Uterus (tissue), 2 donors: ENCODE data around the gene E2F6.

Source experiments
- POLR2A ChIP-seq, 2 donors: fragments of 450-650 bp; IDR thresholded peaks; one replicate each; pipeline ENCODE4 v1.6.1; 2016; ENCODE audit warnings: antibody characterized with exemption in 2 of 2, mild to moderate bottlenecking in 1 of 2, moderate library complexity in 1 of 2
- TF ChIP-seq, protein P1 (sequence below), 4 experiments: fragments of 200-600 bp in 2 of 4; fragments of 450-650 bp in 2 of 4; sonication (generic) in 2 of 4; IDR thresholded peaks; one replicate each; pipeline ENCODE4 v1.5.1; 2016 to 2019; ENCODE audit warnings: antibody characterized with exemption in 4 of 4, mild to moderate bottlenecking in 2 of 4, moderate library complexity in 1 of 4

DNA sequence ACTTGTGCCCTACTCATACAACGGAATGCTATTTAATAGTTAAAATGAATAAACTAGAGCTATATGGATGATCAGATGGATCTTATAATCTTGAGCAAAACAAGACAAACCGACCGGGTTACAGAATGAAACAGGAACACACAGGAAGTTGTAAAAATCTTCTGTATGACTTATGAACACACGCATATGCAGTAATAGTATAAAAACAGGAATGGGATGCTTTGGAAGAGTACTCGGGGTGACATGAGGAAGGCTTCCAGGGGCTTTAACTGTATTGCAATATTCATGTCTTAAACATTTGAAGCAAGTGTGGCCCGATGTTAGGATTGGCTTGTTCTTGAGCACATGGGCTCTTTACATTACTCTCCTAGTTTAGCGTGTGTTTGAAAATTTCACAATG is 14.9 kb upstream of the E2F6 start:
- TF ChIP-seq, protein P1, sequence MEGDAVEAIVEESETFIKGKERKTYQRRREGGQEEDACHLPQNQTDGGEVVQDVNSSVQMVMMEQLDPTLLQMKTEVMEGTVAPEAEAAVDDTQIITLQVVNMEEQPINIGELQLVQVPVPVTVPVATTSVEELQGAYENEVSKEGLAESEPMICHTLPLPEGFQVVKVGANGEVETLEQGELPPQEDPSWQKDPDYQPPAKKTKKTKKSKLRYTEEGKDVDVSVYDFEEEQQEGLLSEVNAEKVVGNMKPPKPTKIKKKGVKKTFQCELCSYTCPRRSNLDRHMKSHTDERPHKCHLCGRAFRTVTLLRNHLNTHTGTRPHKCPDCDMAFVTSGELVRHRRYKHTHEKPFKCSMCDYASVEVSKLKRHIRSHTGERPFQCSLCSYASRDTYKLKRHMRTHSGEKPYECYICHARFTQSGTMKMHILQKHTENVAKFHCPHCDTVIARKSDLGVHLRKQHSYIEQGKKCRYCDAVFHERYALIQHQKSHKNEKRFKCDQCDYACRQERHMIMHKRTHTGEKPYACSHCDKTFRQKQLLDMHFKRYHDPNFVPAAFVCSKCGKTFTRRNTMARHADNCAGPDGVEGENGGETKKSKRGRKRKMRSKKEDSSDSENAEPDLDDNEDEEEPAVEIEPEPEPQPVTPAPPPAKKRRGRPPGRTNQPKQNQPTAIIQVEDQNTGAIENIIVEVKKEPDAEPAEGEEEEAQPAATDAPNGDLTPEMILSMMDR (IDR thresholded peaks at IDR 0.05) = no peak
- TF ChIP-seq POLR2A (IDR thresholded peaks at IDR 0.05) = no peak
